Ectodermal cell (in vitro differentiated cells): ENCODE measurements around the gene ADAMTSL2.

Experiments used
- H3K27ac ChIP-seq: 2 replicates; pipeline ENCODE4 v1.7.0; 2013; ENCODE audit warnings: mild to moderate bottlenecking, low read depth, low read length; ENCODE audit not compliant: insufficient read depth, poor library complexity, severe bottlenecking
- H3K27me3 ChIP-seq: 2 replicates; pipeline ENCODE4 v1.7.0; 2013; ENCODE audit warnings: mild to moderate bottlenecking, low read length; ENCODE audit not compliant: insufficient read depth, control insufficient read depth, poor library complexity, severe bottlenecking
- H3K36me3 ChIP-seq: one replicate; pipeline ENCODE4 v1.7.0; 2013; ENCODE audit warnings: low read length; ENCODE audit not compliant: control insufficient read depth, insufficient read depth
- H3K4me1 ChIP-seq: one replicate; pipeline ENCODE4 v1.7.0; 2013; ENCODE audit warnings: low read length; ENCODE audit not compliant: control insufficient read depth, insufficient read depth
- H3K4me3 ChIP-seq: 2 replicates; pipeline ENCODE4 v1.7.0; 2013; ENCODE audit warnings: low read depth, low read length, control low read depth; ENCODE audit not compliant: insufficient read depth
- H3K9me3 ChIP-seq: 2 replicates; pipeline ENCODE4 v1.7.0; 2013; ENCODE audit warnings: mild to moderate bottlenecking, low read length, moderate library complexity; ENCODE audit not compliant: control insufficient read depth
- WGBS, 2 experiments: methylation state at CpG; one replicate each; pipeline ENCODE4 v1.1.7; 2013; ENCODE audit warnings: missing lambda C conversion rate in 2 of 2; 5-methylcytosine and 5-hydroxymethylcytosine counted together

The ADAMTSL2 gene

DNA sequence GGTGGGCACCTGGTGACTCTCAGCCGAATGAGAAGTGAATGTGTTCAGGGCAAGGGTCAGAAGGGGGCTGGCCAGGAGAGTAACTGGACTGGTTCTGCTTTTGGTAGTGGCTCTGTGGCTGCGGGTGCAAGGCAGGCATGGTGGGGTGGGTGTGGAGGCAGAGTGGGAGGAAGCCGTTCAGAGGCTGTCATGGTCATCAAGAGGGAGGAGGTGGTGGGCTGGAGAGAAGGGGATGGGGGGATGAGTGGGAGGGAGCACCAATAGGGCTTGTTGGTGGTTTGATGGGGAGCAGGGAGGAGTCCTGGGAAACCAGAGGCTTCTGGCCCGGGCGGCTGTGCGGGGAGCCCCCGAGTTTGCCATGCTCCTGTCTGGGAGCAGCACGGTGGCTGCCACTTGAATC lies 61.4 kb downstream of the ADAMTSL2 start:
- H3K4me1 ChIP-seq, result no peaks in the 10 kb centered on the region
- H3K9me3 ChIP-seq, result no peaks in the 10 kb centered on the region
- no peaks in the 10 kb centered on the region for H3K36me3 ChIP-seq
- H3K27me3 ChIP-seq, result no peaks in the 10 kb centered on the region
- no peak overlapping the region for H3K27ac ChIP-seq
- WGBS, 2 experiments, result 82% methylated on average over 8 of the region's 8 CpGs
- H3K4me3 ChIP-seq, result no peak overlapping the region

DNA sequence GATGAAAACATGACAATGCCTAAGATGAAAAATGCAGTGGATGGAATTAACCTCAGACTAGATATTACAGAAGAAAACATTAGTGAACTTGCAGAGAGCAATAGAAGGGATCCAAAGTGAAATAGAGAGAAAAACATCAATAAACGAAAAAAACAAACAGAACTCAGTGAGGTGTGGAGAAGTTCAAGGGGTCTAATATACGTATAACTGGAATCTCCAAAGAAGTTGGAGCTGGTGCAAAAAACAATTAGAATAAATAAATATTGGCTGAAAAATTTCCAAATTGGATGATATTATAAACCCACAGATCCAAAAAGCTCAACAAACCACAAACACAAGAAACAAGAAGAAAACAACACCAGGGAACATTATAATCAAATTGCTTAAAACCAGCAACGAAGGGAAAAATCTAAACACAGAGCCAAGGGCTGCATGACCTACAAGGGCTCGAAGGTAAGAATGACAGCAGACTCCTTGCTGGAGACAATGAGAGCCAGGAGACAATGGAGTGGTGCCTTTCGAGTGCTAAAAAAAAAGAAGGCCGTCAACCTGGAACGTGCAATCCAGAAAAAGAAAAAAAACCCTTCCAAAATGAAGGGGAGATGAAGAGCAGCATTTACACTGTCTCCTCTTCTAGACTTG lies 62.9 kb downstream of the ADAMTSL2 start:
- Histone ChIP-seq H3K4me3 (no peak overlapping the region), H3K36me3 (no peaks in the 10 kb centered on the region), H3K9me3 (no peaks in the 10 kb centered on the region), H3K27me3 (no peaks in the 10 kb centered on the region), H3K4me1 (no peaks in the 10 kb centered on the region), H3K27ac (no peak overlapping the region)
- 86 to 88% methylated on average over 7 of the region's 7 CpGs for WGBS, 2 experiments

DNA sequence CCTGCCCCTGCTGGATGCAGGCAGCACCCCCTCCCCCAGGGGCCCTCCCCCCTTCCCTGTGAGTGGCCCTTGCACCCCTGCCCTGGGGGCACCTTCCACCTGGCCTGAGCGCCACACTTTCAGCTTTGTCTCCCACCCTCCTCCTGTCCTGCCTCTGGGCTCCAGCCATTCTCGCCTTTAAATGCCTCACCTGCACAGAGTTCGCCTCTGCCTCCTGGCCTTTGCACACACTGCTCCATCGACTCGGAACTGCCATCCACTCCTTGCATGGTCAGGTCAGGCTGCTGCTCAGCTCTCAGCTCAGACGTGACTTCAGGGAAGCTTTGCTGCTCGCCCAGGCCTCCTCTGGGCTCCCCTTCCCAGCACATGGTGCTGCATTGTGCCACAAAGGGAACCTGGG lies 64.5 kb downstream of the ADAMTSL2 start:
- no peaks in the 10 kb centered on the region for H3K4me1 ChIP-seq
- 91 to 92% methylated on average over 7 of the region's 7 CpGs for WGBS, 2 experiments
- no peaks in the 10 kb centered on the region for H3K27me3 ChIP-seq
- H3K4me3 ChIP-seq, result no peak overlapping the region
- no peaks in the 10 kb centered on the region for H3K9me3 ChIP-seq
- H3K27ac ChIP-seq, result no peak overlapping the region
- no peaks in the 10 kb centered on the region for H3K36me3 ChIP-seq

DNA sequence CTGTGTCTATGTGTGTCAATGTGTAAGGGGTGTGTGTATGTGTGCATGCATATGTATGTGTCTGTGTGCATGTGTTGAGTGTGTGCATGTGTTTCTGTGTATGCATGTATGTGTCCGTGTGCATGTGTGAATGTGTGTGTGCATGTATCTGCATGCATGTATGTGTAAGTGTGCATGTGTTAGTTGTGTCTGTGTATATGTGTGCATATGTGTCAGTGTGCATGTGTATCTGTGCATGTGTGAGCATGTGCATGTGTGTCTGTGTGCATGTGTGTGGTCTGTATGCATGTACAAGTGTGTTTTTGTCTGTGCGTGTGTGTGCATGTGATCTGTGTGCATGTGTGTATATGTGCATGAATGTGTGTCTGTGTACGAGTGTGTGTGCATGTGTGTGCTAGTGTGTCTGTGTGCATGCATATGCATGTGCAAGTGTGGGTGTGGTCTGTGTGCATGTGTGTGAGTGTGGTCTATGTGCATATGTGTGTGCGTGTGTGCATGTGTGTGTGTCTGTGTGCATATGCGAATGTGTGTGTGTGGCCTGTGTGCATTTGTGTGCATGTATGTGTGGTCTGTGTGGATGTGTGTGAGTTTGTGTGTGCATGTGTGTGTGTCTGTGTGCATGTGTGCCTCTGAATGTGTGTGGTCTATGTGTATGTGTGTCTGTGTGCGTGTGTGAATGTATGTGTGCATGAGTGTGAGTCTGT lies 65.1 kb downstream of the ADAMTSL2 start:
- Histone ChIP-seq H3K4me3 (no peak overlapping the region), H3K36me3 (no peaks in the 10 kb centered on the region), H3K27ac (no peak overlapping the region), H3K9me3 (no peaks in the 10 kb centered on the region), H3K27me3 (no peaks in the 10 kb centered on the region), H3K4me1 (no peaks in the 10 kb centered on the region)
- WGBS, 2 experiments, result 92 to 95% methylated on average over 6 of the region's 6 CpGs

DNA sequence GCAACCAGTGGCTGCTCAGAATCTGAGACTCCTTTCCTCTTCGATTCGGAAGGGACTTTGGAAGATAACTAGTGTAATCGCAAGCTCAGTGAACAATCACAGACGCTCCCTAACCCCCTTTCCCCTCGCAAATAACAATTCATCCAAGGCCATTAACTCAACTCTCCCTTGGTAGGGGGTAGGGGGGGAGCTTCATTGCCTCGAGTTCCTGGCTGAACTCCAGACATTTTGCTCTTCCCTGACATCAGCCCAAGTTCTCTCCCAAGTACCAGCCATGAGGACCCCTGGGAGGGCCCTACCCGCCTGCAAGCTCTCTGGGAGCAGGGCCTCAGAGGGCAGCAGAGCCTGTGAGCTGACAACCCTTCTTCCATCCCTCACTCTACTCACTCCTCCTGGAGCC lies 66.2 kb downstream of the ADAMTSL2 start:
- H3K4me3 ChIP-seq, result no peak overlapping the region
- H3K27me3 ChIP-seq, result no peaks in the 10 kb centered on the region
- no peaks in the 10 kb centered on the region for H3K4me1 ChIP-seq
- no peaks in the 10 kb centered on the region for H3K9me3 ChIP-seq
- WGBS, 2 experiments, result 77 to 78% methylated on average over 5 to 6 of the region's 7 CpGs
- no peak overlapping the region for H3K27ac ChIP-seq
- no peaks in the 10 kb centered on the region for H3K36me3 ChIP-seq

DNA sequence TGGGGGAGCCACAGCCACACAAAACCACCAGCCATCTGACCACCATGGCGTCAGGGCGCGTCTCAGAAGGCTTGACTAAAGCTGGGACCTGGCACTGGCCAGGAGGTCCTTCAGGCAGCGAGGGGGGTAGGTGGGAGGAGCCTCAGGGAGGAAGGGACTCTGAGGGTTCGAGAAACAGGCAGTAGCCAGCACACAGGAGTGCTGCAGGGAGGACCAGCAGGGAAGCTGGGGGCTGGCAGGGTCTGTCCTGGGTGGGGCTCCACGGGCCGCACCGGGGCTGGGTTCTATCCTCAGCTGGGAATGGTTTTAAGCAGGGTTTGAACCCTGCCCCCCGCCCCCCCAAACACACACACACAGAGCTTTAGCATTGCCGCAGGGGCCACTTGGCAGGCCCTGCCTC lies 67.2 kb downstream of the ADAMTSL2 start:
- H3K9me3 ChIP-seq, result no peaks in the 10 kb centered on the region
- 92 to 93% methylated on average over 10 of the region's 10 CpGs for WGBS, 2 experiments
- no peaks in the 10 kb centered on the region for H3K4me1 ChIP-seq
- H3K36me3 ChIP-seq, result no peaks in the 10 kb centered on the region
- H3K27me3 ChIP-seq, result peaks cover 2% of the 10 kb centered on the region
- no peak overlapping the region for H3K27ac ChIP-seq
- H3K4me3 ChIP-seq, result no peak overlapping the region

DNA sequence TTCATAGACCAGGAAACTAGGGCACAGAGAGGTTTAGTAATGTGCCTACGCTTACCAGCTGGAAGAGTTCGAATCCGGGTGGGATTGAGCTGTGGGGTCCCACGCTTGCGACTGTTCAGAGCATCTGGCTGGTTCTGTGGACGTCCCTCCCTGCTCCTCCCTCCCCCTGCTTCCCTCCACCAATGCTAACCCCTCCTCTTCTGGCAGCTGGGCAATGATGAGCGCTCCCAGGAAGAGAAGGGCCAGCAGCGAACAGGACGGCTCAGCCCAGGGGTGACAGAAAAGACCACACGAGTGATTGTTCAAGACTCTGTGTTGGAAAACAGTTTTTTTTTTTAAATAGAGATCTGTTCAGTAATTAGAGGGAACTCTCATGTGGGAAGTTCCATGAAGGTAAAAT lies 67.8 kb downstream of the ADAMTSL2 start:
- H3K27ac ChIP-seq, result no peak overlapping the region
- H3K4me3 ChIP-seq, result no peak overlapping the region
- no peaks in the 10 kb centered on the region for H3K36me3 ChIP-seq
- H3K9me3 ChIP-seq, result no peaks in the 10 kb centered on the region
- 83 to 84% methylated on average over 10 of the region's 10 CpGs for WGBS, 2 experiments
- H3K4me1 ChIP-seq, result no peaks in the 10 kb centered on the region
- peaks cover 8% of the 10 kb centered on the region for H3K27me3 ChIP-seq

DNA sequence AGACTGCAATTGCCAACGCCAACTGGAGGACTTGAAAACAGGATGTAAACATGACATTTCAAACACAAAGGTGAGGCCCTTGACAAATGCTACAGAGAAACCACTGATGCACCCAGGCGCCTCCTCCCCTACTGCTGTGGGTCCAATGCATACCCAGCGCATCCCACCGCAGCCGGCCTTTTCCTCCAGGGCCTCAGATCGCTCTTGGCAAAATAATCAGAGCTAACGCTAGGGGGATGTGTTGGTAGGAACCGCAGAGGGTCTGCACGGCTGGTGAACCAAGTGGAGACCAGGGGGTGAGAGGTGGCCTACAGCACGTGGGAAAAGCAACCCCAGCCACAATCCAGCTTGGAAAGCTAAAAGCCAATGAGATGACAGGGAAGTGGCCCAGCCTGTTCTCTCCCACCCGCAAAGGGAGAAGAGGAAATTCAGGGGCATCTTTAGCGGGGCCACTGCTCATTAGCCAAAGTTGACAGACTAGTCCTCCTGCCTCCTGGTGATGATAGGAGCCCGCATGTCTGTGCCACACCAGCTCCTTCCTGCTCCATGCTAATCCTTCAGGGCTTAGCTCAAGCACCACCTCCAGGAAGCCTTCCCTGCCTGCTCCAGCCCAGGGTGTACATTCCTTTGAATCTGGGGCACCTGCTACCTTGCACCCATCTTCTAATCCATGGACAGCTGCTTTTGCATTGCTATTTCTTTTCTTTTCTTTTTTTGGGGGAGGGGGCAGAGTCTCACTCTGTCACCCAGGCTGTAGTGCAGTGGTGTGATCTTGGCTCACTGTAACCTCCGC lies 68.8 kb downstream of the ADAMTSL2 start:
- Histone ChIP-seq H3K27me3 (peaks cover 18% of the 10 kb centered on the region), H3K27ac (no peak overlapping the region), H3K9me3 (no peaks in the 10 kb centered on the region), H3K4me3 (no peak overlapping the region), H3K36me3 (no peaks in the 10 kb centered on the region), H3K4me1 (no peaks in the 10 kb centered on the region)
- WGBS, 2 experiments, result 74% methylated on average over 14 of the region's 14 CpGs

DNA sequence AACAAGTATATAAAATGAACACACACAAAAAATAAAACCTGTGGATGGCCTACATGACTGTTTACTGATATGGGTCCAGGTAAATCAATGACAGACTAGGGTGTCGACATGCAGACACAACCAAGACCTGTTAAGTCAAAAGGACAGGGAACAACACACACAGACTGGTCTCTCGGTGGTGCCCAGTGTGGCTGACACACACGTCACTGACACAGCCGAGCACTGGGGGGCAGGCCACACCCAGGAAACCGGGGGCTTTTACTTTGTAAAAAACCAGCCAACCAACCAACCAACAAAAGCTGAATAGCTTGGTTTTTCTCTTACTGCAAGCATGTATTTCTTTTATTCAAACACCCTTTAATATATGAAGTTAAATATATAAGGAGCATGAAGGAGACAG lies 69.7 kb downstream of the ADAMTSL2 start:
- Histone ChIP-seq H3K4me3 (no peak overlapping the region), H3K4me1 (no peaks in the 10 kb centered on the region), H3K36me3 (no peaks in the 10 kb centered on the region), H3K27me3 (peaks cover 27% of the 10 kb centered on the region), H3K9me3 (no peaks in the 10 kb centered on the region), H3K27ac (no peak overlapping the region)
- 74 to 76% methylated on average over 5 of the region's 5 CpGs for WGBS, 2 experiments

DNA sequence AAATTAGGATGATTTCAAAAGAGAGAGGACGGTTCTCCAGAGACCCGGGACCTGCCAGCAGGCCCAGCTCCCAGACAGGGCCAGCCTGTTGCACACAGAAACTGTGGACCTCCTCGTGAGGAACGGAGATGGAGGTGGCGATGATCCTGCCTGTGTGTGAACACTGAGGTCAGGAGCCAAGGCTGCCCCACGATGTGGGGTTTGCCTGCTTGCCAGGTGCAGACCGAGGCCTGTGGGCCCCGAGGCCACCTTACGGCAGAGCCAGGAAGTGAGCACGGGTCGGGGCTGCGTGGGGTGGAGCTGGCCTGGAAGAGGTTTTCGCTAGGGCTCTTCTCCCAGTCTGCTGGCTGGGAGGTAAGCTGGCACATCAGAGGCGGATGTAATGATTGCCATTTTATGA lies 70.4 kb downstream of the ADAMTSL2 start:
- Histone ChIP-seq H3K4me1 (peaks cover 5% of the 10 kb centered on the region), H3K9me3 (no peaks in the 10 kb centered on the region), H3K36me3 (no peaks in the 10 kb centered on the region), H3K27me3 (peaks cover 33% of the 10 kb centered on the region), H3K27ac (no peak overlapping the region), H3K4me3 (no peak overlapping the region)
- WGBS, 2 experiments, result 82 to 86% methylated on average over 14 of the region's 14 CpGs
